BJ (cell line): ENCODE data around the gene BBS4. TPM values are rescaled to one million over a fixed set of nuclear protein-coding genes. Genes with fewer than 3 reads are reported as not detected.

Source experiments
- CTCF ChIA-PET: fragments of 350-600 bp; formaldehyde crosslinking; extraction: SDS; loops from one replicate; lab custom pipeline; 2021; ENCODE audit warnings: antibody characterized with exemption, inconsistent platforms; lab: Yijun Ruan, JAX
- POLR2A ChIA-PET: fragments of 300-600 bp; sonication (Branson Sonifier 250); formaldehyde crosslinking; extraction: SDS; loops from one replicate; lab custom pipeline; 2021; ENCODE audit warnings: antibody characterized with exemption; lab: Charles Lee
- DNase-seq: peaks from one replicate; pipeline ENCODE4 v3.0.0-alpha.2; 2011; ENCODE audit warnings: low read depth
- H3K27me3 ChIP-seq: 2 replicates; pipeline ENCODE4 v1.6.0; 2011; ENCODE audit warnings: low read length; ENCODE audit not compliant: control insufficient read depth, insufficient read depth
- H3K36me3 ChIP-seq: 2 replicates; pipeline ENCODE4 v1.5.1; 2011; ENCODE audit warnings: low read length; ENCODE audit not compliant: control insufficient read depth, insufficient read depth
- H3K4me3 ChIP-seq: 2 replicates; pipeline ENCODE4 v1.5.1; 2011; ENCODE audit warnings: low read depth, mild to moderate bottlenecking, control low read depth, low read length
- CTCF ChIP-seq: IDR thresholded peaks from 2 replicates; pipeline ENCODE4 v1.5.1; 2011; ENCODE audit warnings: low read depth, mild to moderate bottlenecking, control low read depth, inconsistent platforms, low read length, moderate library complexity; ENCODE audit not compliant: insufficient read depth
- polyA plus RNA-seq: library from polyadenylated mRNA; depleted of rRNA; stranded (reverse); fragments of >200 nt; gene quantifications from 2 replicates; pipeline ENCODE4 v1.2.3, GENCODE V29; 2011; rRNA removed
- small RNA-seq: library from RNA; depleted of rRNA; stranded (forward); fragments of <200 nt; gene quantifications from one replicate; pipeline ENCODE3, GENCODE V24; 2012; ENCODE audit warnings: low replicate concordance, low read depth; ENCODE audit not compliant: insufficient read length

BBS4 gene
- polyA plus RNA-seq, 1 experiment, result 22.2 TPM

GRCh38 chr15:72786242-72786641, 100.2 kb downstream of the BBS4 start:
- H3K4me3 ChIP-seq, result no peak overlapping the region
- no peak for DNase-seq
- no peaks in the 10 kb centered on the region for H3K27me3 ChIP-seq
- no peak for TF ChIP-seq CTCF
- H3K36me3 ChIP-seq, result no peaks in the 10 kb centered on the region
- POLR2A ChIA-PET, result no interaction called here
- CTCF ChIA-PET, result interaction anchor here (0.6 to 4.7 kb wide), 4 partner anchors 9 to 292 kb away, joined by 3 to 21 read pairs (median 3); no protein-coding TSS in a partner anchor

- POLR2A ChIA-PET, result no interaction called here
- DNase-seq, result no peak
- no peak for TF ChIP-seq CTCF
Observed at GRCh38 chr15:72786676-72787345, 100.8 kb downstream of the BBS4 start.

GRCh38 chr15:72787526-72787925, 101.5 kb downstream of the BBS4 start:
- ChIA-PET CTCF (no interaction called here), POLR2A (no interaction called here)
- no peaks in the 10 kb centered on the region for H3K36me3 ChIP-seq
- H3K4me3 ChIP-seq, result no peak overlapping the region
- DNase-seq, result no peak
- no peak for TF ChIP-seq CTCF
- H3K27me3 ChIP-seq, result no peaks in the 10 kb centered on the region

More at GRCh38 chr15:72786676-72787345, 100.8 kb downstream of the BBS4 start:
- Histone ChIP-seq H3K4me3 (no peak overlapping the region), H3K36me3 (no peaks in the 10 kb centered on the region), H3K27me3 (no peaks in the 10 kb centered on the region)
- CTCF ChIA-PET, result interaction anchor here (0.6 to 4.7 kb wide), 2 partner anchors 190 to 292 kb away, joined by 3 to 21 read pairs; no protein-coding TSS in a partner anchor

Small RNA genes lying within 50 kb of the gene (small RNA-seq; reads per million reads assigned to genes)
- not detected for gene RN7SL853P

Other genes with a start within 250 kb of the BBS4 start
- 46.0 and 60.6 TPM in 2 replicates for gene ARIH1, start 211.9 kb upstream of the BBS4 start, polyA plus RNA-seq
- gene GOLGA6B, start 31.5 kb upstream of the BBS4 start, polyA plus RNA-seq, result not detected in 2 replicates
- gene HIGD2B, start within 50 bp of the BBS4 start, polyA plus RNA-seq, result not detected in 2 replicates
- 62.5 and 67.6 TPM in 2 replicates for gene ADPGK, start 97.6 kb downstream of the BBS4 start, polyA plus RNA-seq